K562 (cell line): ENCODE measurements around the gene MAGI1. TPM values are rescaled to one million over a fixed set of nuclear protein-coding genes. Genes with fewer than 3 reads are reported as not detected.

Experiments
- ATAC-seq: fragments of 200-7000 bp; cut with Tn5 transposase; 3 replicates; pipeline ENCODE4 v1.9.1; 2020; ENCODE audit warnings: moderate library complexity
- BruUV-seq: library from RNA; stranded (reverse); fragments of 400-500 nt; replicated peaks from 2 replicates; lab custom pipeline; 2021; lab: Mats Ljungman, UMichigan
- CTCF ChIA-PET: fragments of 300-600 bp; formaldehyde crosslinking; extraction: SDS; loops from one replicate; lab custom pipeline; 2021; ENCODE audit warnings: low intra/inter-chr PET ratio; lab: Yijun Ruan, JAX
- POLR2A ChIA-PET: fragments of 300-600, 350-650 bp; sonication (Branson Sonifier 250); formaldehyde crosslinking; extraction: SDS; loops from one replicate; lab custom pipeline; 2021; ENCODE audit warnings: antibody characterized with exemption, inconsistent platforms; lab: Yijun Ruan, JAX
- DNase-seq, 4 experiments: peaks; one replicate each; pipeline versions ENCODE4 v3.0.0 to v3.0.0-alpha.2; 2011 to 2018; ENCODE audit warnings: low spot score in 3 of 4, mixed read lengths in 3 of 4; ENCODE audit errors: extremely low read depth in 1 of 4
- FAIRE-seq: peaks from 2 replicates; lab custom pipeline; 2011; peaks lifted over from hg19 to GRCh38; lab: Jason Lieb, UNC
- H2AFZ ChIP-seq: 2 replicates; pipeline ENCODE4 v1.6.0; 2011; ENCODE audit warnings: low read depth, low read length, control low read depth, inconsistent platforms
- H3K27ac ChIP-seq: fragments of 200-600 bp; 3 replicates; pipeline ENCODE4 v1.8.0; 2011; ENCODE audit warnings: low read depth, mild to moderate bottlenecking, control low read depth, inconsistent platforms, low read length, moderate library complexity, mixed read lengths; ENCODE audit errors: extremely low read depth
- H3K27me3 ChIP-seq, 2 experiments: fragments of 300-600 bp in 1 of 2; 2 replicates in 1 of 2; 3 replicates in 1 of 2; pipeline versions ENCODE4 v1.6.0 to v1.8.0; 2011; ENCODE audit warnings: inconsistent platforms in 2 of 2, low read length in 2 of 2, mild to moderate bottlenecking in 1 of 2, mixed read lengths in 1 of 2, moderate library complexity in 1 of 2; ENCODE audit not compliant: control insufficient read depth in 2 of 2, insufficient read depth in 2 of 2
- H3K36me3 ChIP-seq: fragments of 300-600 bp; 3 replicates; pipeline ENCODE4 v1.8.0; 2011; ENCODE audit warnings: mild to moderate bottlenecking, low read length, inconsistent platforms; ENCODE audit not compliant: control insufficient read depth, insufficient read depth
- H3K4me1 ChIP-seq, 2 experiments: fragments of 200-600 bp in 1 of 2; replicated peaks in 1 of 2; 2 replicates in 1 of 2; 3 replicates in 1 of 2; pipeline versions ENCODE4 v1.5.1 to v1.8.0; 2011; ENCODE audit warnings: inconsistent platforms in 2 of 2, low read length in 2 of 2, mild to moderate bottlenecking in 1 of 2, mixed read lengths in 1 of 2, moderate library complexity in 1 of 2; ENCODE audit not compliant: control insufficient read depth in 2 of 2, insufficient read depth in 2 of 2
- H3K4me2 ChIP-seq: 2 replicates; pipeline ENCODE4 v1.6.1; 2011; ENCODE audit warnings: low read length, control low read depth, inconsistent platforms, mixed read lengths; ENCODE audit not compliant: insufficient read depth
- H3K4me3 ChIP-seq: fragments of 200-600 bp; sonication (generic), shearing (Covaris generic); 2 replicates; pipeline ENCODE4 v1.5.1; 2016; ENCODE audit warnings: control low read depth, inconsistent platforms
- H3K79me2 ChIP-seq: fragments of 200-600 bp; 3 replicates; pipeline ENCODE4 v1.8.0; 2011; ENCODE audit warnings: low read length, inconsistent platforms; ENCODE audit not compliant: control insufficient read depth, insufficient read depth
- H3K9ac ChIP-seq, 2 experiments: 2 replicates each; pipeline versions ENCODE4 v1.6.0 to v1.6.1; 2011; ENCODE audit warnings: low read depth in 2 of 2, low read length in 2 of 2, control low read depth in 1 of 2, inconsistent platforms in 1 of 2, mild to moderate bottlenecking in 1 of 2, mixed read lengths in 1 of 2; ENCODE audit not compliant: insufficient read depth in 1 of 2
- H3K9me1 ChIP-seq: one replicate; pipeline ENCODE4 v1.6.0; 2011; ENCODE audit warnings: inconsistent platforms, mild to moderate bottlenecking, low read length, moderate library complexity; ENCODE audit not compliant: control insufficient read depth, insufficient read depth
- H3K9me3 ChIP-seq: replicated peaks from 2 replicates; pipeline ENCODE4 v1.5.1; 2011; ENCODE audit warnings: low read depth, low read length, inconsistent platforms; ENCODE audit not compliant: control insufficient read depth, insufficient read depth
- H4K20me1 ChIP-seq: replicated peaks from 2 replicates; pipeline ENCODE4 v1.6.1; 2011; ENCODE audit warnings: low read length, inconsistent platforms, mixed read lengths; ENCODE audit not compliant: control insufficient read depth, insufficient read depth
- CBX2 ChIP-seq: fragments of 200-600 bp; sonication (generic); IDR thresholded peaks from one replicate; pipeline ENCODE4 v1.6.1; 2012; ENCODE audit warnings: mild to moderate bottlenecking, low read length, inconsistent platforms; ENCODE audit not compliant: insufficient read depth, poor library complexity, severe bottlenecking
- CBX5 ChIP-seq: IDR thresholded peaks from 2 replicates; pipeline ENCODE4 v1.6.1; 2014; ENCODE audit warnings: low read depth, borderline replicate concordance
- ELF4 ChIP-seq: fragments of 450-650 bp; formaldehyde crosslinking; IDR thresholded peaks from 2 replicates; pipeline ENCODE4 v1.4.0; 2022; ENCODE audit warnings: missing genetic modification characterization
- FOXJ3 ChIP-seq: sonication (generic); formaldehyde crosslinking; IDR thresholded peaks from 2 replicates; pipeline ENCODE4 v1.4.0; 2020; ENCODE audit warnings: mild to moderate bottlenecking, missing genetic modification reagents
- GTF2E2 ChIP-seq: fragments of 200-800 bp; sonication (Bioruptor generic); IDR thresholded peaks from 2 replicates; pipeline ENCODE4 v1.6.1; 2016; ENCODE audit warnings: missing genetic modification characterization, missing compliant biosample characterization
- KHSRP ChIP-seq: fragments of 450-650 bp; IDR thresholded peaks from 2 replicates; pipeline ENCODE4 v1.6.1; 2017
- MCM7 ChIP-seq, 2 experiments: fragments of 450-650 bp; IDR thresholded peaks; 2 replicates each; pipeline ENCODE4 v1.6.1; 2016 to 2018
- NBN ChIP-seq: fragments of 450-650 bp; IDR thresholded peaks from 2 replicates; pipeline ENCODE4 v1.6.1; 2016; ENCODE audit warnings: low read depth, mild to moderate bottlenecking
- NFYB ChIP-seq: IDR thresholded peaks from 2 replicates; pipeline ENCODE4 v1.6.1; 2011; ENCODE audit warnings: mild to moderate bottlenecking, moderate library complexity; ENCODE audit not compliant: insufficient read length; ENCODE audit errors: extremely low read depth
- TBL1XR1 ChIP-seq, 2 experiments: IDR thresholded peaks; 2 replicates each; pipeline ENCODE4 v1.6.1; 2012; ENCODE audit warnings: improper control_type of control experiment in 2 of 2, low read length in 2 of 2, mild to moderate bottlenecking in 1 of 2
- ZFP36 ChIP-seq: fragments of 150-350 bp; IDR thresholded peaks from 2 replicates; pipeline ENCODE4 v1.6.1; 2018; ENCODE audit warnings: low read length, low read depth; ENCODE audit not compliant: partially characterized antibody
- ZMIZ1 ChIP-seq, 2 experiments: fragments of 150-350 bp in 1 of 2; IDR thresholded peaks; 2 replicates each; pipeline ENCODE4 v1.6.1; 2012 to 2016; ENCODE audit warnings: low read depth in 2 of 2, low read length in 2 of 2, mild to moderate bottlenecking in 1 of 2, moderate library complexity in 1 of 2
- ZNF41 ChIP-seq: fragments of 250-450 bp; sonication (Bioruptor Pico); conservative IDR thresholded peaks from 2 replicates; pipeline ENCODE4 v1.4.0; 2020; ENCODE audit warnings: mild to moderate bottlenecking
- ZNF586 ChIP-seq: fragments of 450-650 bp; formaldehyde crosslinking; conservative IDR thresholded peaks from 2 replicates; pipeline ENCODE4 v1.4.0; 2020; ENCODE audit warnings: mild to moderate bottlenecking, moderate library complexity
- WGBS: fragments of 100-300 bp; shearing (Covaris generic); methylation state at CpG from one replicate; pipeline ENCODE4 v1.1.6; 2016; ENCODE audit warnings: low coverage, mixed read lengths; ENCODE audit not compliant: insufficient coverage; ENCODE audit errors: missing lambda C conversion rate; 5-methylcytosine and 5-hydroxymethylcytosine counted together
- in situ Hi-C: fragments of 300-500 bp; cut with MboI; formaldehyde crosslinking; loops from 4 replicates; pipeline ENCODE4 v1.15.0; 2018; ENCODE audit warnings: inconsistent platforms, mixed read lengths
- intact Hi-C: fragments of 100-400 bp; cut with micrococcal nuclease; formaldehyde crosslinking; loops from 2 replicates; pipeline ENCODE4 v1.14.2; 2022
- polyA plus RNA-seq, 8 experiments: library from polyadenylated mRNA; depleted of rRNA in 4 of 8; stranded (reverse) in 5 of 8; unstranded in 3 of 8; fragments of >200 nt; fragmentation: Nextera tagmentation in 2 of 8; fragmentation: Illumina TruSeq in 1 of 8; extraction: Ambion mirVana in 2 of 8; extraction: Trizol in 1 of 8; gene quantifications; 2 replicates each; pipeline versions ENCODE4 v1.2.1 to v1.2.3, GENCODE V29; 2011 to 2014; ENCODE audit warnings: inconsistent platforms in 1 of 8, missing spikeins in 1 of 8
- total RNA-seq, 7 experiments: library from RNA; depleted of rRNA in 6 of 7; stranded (reverse); fragments of >200 nt in 6 of 7; fragmentation: Illumina TruSeq in 2 of 7; extraction: Trizol in 2 of 7; gene quantifications; 2 replicates each; pipeline versions ENCODE4 v1.2.1 to v1.2.3, GENCODE V29; 2011 to 2021; ENCODE audit warnings: low replicate concordance in 1 of 7
- TF ChIP-seq, protein P1 (sequence below), 2 experiments: fragments of 450-650 bp; IDR thresholded peaks; 2 replicates each; pipeline ENCODE4 v1.6.1; 2016
- TF ChIP-seq, protein P2 (sequence below): fragments of 450-650 bp; formaldehyde crosslinking; IDR thresholded peaks from 2 replicates; pipeline ENCODE4 v1.4.0; 2020; ENCODE audit warnings: mild to moderate bottlenecking, moderate library complexity

The MAGI1 gene
- total and polyA plus RNA-seq, 9 of the 15 experiments (the other 6 are each of a cell fraction or from before 2014, with no cell fraction given), result 7.8 to 59.4 (median 43.2) TPM

DNA sequence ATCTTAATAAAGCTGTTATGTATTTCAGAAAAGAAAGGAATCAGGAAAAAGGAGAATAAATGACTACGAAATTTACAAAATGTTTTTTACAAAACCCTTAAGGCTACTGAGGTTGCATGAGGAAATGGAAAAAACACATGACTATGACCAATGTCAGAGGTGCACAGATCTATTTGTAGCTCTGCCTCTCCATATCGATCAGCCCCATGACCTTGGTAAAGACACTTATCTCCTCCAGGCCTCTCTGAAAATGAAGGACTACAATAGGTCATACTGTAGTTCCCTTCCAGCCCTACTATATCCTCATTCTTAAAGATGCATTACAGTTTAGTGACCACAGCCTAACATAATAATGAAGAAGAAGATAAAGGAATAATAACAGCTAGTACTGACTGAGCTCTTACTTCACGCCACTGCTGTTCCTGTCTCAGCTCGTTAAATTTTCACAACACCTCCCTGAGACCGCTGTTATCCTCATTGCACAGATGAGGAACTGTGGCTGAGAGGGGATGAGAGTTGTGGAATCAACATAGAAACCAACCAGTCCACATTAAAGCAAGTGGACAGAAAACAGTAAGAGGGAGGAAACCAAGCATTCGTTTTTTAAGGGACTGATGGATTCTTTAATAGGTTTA is 163.2 kb downstream of the MAGI1 start:
- no peak for DNase-seq
- no peak for ATAC-seq
- Histone ChIP-seq H2AFZ (no peak overlapping the region), H3K9ac (no peak overlapping the region), H3K79me2 (no peaks in the 10 kb centered on the region), H3K27ac (no peak overlapping the region), H3K4me2 (no peak overlapping the region), H3K9me1 (no peaks in the 10 kb centered on the region), H3K27me3 (no peaks in the 10 kb centered on the region; a peak in 1 of 5 replicates), H3K36me3 (no peaks in the 10 kb centered on the region), H3K9me3 (no peaks in the 10 kb centered on the region), H3K4me3 (no peak overlapping the region), H4K20me1 (no peaks in the 10 kb centered on the region), H3K4me1 (no peaks in the 10 kb centered on the region)
- TF ChIP-seq ZNF586 (CRISPR knock-in tag) (no peak), ELF4 (no peak), ZFP36 (no peak), GTF2E2 (no peak), CBX5 (no peak), FOXJ3 (CRISPR knock-in tag) (no peak), CBX2 (no peak), NFYB (no peak), KHSRP (no peak), ZMIZ1 (IDR thresholded peaks at IDR 0.05; ENCODE audit: low read depth in 2 of 2, low read length in 2 of 2) (no peak), MCM7 (IDR thresholded peaks at IDR 0.05) (no peak), TBL1XR1 (IDR thresholded peaks at IDR 0.05; ENCODE audit: low read length in 2 of 2) (no peak), ZNF41 (CRISPR knock-in tag) (no peak), NBN (no peak)
- TF ChIP-seq, protein P1, sequence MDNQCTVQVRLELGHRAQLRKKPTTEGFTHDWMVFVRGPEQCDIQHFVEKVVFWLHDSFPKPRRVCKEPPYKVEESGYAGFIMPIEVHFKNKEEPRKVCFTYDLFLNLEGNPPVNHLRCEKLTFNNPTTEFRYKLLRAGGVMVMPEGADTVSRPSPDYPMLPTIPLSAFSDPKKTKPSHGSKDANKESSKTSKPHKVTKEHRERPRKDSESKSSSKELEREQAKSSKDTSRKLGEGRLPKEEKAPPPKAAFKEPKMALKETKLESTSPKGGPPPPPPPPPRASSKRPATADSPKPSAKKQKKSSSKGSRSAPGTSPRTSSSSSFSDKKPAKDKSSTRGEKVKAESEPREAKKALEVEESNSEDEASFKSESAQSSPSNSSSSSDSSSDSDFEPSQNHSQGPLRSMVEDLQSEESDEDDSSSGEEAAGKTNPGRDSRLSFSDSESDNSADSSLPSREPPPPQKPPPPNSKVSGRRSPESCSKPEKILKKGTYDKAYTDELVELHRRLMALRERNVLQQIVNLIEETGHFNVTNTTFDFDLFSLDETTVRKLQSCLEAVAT (IDR thresholded peaks at IDR 0.05), result no peak
- TF ChIP-seq, protein P2, sequence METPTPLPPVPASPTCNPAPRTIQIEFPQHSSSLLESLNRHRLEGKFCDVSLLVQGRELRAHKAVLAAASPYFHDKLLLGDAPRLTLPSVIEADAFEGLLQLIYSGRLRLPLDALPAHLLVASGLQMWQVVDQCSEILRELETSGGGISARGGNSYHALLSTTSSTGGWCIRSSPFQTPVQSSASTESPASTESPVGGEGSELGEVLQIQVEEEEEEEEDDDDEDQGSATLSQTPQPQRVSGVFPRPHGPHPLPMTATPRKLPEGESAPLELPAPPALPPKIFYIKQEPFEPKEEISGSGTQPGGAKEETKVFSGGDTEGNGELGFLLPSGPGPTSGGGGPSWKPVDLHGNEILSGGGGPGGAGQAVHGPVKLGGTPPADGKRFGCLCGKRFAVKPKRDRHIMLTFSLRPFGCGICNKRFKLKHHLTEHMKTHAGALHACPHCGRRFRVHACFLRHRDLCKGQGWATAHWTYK (CRISPR knock-in tag), result no peak
- no TSS peak for BruUV-seq
- ChIA-PET CTCF (no interaction called here), POLR2A (no interaction called here)
- in situ Hi-C loops, result no loop called here
- WGBS, result 0% methylated on average over 6 of the region's 6 CpGs
- FAIRE-seq, result no peak
- intact Hi-C loops, result no loop called here
